ENCODE measurements around the gene PLXNB3.

Gene PLXNB3

DNA sequence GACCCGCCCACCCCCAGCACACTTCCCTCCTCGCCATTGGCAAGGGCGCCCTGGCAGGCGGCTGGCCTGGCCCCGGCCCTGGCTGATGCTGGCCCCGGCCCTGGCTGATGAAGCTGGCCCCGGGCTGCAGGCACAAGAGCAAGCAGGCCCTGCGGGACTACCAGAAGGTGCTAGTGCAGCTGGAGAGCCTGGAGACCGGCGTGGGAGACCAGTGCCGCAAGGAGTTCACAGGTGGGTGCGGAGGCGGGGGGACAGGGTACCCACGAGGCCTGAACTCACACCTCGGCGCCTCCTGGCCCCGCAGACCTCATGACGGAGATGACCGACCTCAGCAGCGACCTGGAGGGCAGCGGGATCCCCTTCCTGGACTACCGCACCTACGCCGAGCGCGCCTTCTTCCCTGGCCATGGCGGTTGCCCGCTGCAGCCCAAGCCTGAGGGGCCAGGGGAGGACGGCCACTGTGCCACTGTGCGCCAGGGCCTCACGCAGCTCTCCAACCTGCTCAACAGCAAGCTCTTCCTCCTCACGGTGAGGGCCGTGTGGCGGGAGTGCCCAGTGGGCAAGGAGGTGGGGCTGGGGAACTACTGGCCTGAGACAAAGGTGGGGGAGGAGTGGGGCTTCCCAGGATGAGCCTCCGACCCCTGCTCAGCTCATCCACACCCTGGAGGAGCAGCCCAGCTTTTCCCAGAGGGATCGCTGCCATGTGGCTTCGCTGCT lies 10.7 kb downstream of the PLXNB3 start:
- DNase-seq: no peak

DNA sequence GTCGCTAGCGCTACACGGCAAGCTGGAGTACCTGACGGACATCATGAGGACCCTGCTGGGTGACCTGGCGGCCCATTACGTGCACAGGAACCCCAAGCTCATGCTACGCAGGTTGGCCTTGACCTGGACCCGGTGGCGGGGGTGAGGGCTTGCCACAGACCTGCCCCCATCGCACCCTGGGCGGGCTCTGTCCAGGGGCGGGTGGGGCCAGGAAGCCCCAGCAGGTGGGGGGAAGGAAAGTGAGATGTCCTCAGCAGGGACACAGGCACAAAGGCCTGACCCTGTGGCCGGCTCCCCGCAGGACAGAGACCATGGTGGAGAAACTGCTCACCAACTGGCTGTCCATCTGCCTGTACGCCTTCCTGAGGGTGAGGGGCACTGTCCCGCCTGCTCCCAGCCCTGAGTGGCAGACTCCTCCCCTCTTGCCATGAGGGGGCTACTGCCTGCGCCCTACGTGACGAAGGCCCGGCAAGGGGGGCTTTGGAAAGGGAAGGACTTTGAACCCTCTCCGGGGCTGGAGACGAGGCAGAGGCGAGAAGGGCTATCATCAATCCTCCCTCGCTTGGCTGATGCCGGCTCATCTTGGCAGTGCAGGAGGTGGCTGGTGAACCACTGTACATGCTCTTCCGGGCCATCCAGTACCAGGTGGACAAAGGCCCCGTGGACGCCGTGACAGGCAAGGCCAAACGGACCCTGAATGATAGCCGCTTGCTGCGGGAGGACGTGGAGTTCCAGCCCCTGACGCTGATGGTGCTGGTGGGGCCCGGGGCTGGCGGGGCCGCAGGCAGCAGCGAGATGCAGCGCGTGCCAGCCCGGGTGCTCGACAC lies 11.5 kb downstream of the PLXNB3 start:
- DNase-seq: no peak

DNA sequence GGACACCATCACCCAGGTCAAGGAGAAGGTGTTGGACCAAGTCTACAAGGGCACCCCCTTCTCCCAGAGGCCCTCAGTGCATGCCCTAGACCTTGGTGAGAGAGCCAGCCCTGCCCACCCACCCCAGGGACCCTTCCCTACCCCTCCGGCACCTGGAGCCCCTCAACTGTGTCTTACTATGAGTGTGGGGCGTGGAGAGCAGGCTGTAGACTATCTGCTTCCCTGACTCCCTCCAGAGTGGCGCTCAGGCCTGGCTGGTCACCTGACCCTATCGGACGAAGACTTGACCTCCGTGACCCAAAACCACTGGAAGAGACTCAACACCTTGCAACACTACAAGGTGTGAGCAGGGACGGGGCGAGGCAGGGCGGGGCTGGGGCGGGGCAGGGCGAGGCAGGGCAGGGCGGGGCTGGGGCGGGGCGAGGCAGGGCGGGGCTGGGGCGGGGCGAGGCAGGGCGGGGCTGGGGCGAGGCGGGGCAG lies 12.1 kb downstream of the PLXNB3 start:
- no peak for DNase-seq

DNA sequence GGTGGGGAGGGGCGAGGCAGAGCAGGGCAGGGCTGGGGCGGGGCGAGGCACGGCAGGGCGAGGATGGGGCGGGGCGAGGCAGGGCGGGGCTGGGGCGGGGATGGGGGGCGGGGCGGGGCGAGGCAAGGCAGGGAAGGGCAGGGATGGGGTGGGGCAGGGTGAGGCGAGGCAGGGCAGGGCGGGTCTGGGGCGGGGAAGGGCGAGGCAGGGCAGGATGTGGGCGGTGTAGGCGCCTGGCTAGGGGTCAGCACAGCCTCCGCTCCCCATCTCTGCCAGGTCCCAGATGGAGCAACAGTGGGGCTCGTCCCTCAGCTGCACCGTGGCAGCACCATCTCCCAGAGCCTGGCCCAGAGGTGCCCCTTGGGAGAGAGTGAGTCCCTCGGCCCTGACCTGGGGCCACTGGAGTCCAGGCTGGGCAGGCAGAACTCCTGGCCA lies 12.6 kb downstream of the PLXNB3 start:
- DNase-seq: no peak

DNA sequence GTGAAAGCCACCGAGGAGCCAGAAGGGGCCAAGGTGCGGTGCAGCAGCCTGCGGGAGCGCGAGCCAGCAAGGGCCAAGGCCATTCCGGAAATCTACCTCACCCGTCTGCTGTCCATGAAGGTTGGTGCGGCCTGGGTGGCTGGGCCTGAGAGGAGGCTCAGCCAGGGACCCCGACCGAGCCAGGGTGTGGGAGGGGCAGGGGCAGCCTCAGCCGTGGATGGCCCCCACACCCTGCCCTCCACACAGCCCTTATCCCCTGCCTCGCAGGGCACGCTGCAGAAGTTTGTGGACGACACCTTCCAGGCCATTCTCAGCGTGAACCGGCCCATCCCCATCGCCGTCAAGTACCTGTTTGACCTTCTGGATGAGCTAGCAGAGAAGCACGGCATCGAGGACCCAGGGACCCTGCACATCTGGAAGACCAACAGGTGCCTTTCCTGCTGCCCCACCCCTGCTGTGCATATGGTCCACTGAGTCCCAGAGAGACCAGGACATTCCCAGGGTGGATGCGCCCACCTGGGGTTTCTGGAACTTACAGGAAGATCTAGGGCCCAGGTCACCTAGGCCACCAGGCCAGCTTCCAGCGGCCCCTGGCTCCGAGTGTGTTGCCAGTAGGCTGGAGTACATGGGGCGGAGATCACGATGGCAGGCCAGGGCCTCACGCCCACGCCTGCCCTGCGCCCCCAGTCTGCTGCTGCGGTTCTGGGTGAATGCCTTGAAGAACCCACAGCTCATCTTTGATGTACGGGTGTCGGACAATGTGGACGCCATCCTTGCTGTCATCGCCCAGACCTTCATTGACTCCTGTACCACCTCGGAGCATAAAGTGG lies 13.4 kb downstream of the PLXNB3 start:
- no peak for DNase-seq

DNA sequence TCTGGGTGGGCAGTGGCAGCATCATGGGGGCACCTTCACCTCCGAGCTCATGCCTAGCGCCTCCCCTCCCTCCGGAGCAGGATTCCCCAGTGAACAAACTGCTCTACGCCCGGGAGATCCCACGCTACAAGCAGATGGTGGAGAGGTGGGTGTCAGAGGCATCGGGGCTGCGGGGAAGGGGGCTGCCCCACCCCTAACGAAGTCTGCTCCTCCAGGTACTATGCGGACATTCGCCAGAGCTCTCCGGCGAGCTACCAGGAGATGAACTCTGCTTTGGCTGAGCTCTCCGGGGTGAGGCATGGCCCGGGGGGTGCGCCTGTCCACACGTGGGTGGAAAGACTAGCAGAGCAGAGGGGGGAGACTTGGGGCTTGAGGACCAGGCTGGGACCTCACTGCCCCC lies 14.1 kb downstream of the PLXNB3 start:
- no peak for DNase-seq

DNA sequence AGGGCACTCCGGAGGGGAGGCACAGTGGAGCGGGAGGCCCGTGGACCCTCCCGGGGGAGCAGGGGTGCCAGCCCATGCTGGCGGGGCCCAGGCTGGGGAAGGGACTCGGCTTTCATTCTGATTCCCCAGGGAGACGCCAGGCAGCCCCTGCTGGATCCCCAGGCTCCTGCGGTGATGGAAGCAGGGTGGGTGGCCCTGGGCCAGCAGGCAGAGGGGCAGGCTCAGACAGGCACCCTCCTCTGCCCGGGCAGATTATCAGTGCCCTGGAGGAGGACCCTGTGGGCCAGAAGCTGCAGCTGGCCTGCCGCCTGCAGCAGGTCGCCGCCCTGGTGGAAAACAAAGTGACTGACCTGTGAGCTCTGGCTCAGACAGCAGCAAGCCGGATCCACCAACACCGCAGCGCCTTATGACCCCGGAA lies 14.6 kb downstream of the PLXNB3 start:
- no peak for DNase-seq

DNA sequence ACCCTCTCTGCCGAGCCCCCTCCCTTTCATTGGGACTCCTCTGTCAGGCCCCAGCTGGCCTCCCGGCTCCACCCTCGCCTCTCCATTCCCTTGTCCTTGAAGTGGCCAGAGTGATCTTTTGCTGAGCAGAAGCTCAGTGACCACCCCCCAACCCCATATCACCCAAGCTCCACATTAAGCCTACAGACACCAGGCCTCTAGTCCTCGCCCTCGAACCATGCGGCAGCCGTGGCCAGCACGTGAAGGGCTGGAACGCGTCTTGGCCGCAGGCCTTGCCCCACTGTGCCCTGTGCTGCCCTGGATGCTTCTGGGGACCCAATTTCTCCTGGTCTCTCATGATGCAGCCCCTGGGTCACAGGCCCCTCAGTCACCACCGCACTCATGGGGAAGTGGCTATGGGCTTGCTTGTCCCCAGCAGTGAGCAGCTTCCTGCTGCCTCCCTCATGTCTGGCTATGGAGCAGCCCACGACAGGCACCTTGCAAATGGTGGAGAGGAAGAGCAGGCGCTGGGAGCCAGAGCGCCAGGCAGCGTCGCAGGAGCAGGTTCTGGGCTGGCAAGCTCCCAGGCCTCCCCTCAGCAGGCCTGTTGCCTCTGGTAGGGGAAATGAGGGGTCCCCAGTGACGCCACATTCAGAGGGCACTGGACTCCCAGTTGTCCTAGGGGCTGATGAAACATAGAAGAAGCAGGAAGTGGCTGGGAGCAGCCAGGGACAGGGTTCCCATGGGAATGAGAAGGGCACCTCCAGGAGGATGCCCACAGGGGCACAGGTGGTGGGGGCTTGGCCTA lies 16.0 kb downstream of the PLXNB3 start:
- no peak for DNase-seq

DNA sequence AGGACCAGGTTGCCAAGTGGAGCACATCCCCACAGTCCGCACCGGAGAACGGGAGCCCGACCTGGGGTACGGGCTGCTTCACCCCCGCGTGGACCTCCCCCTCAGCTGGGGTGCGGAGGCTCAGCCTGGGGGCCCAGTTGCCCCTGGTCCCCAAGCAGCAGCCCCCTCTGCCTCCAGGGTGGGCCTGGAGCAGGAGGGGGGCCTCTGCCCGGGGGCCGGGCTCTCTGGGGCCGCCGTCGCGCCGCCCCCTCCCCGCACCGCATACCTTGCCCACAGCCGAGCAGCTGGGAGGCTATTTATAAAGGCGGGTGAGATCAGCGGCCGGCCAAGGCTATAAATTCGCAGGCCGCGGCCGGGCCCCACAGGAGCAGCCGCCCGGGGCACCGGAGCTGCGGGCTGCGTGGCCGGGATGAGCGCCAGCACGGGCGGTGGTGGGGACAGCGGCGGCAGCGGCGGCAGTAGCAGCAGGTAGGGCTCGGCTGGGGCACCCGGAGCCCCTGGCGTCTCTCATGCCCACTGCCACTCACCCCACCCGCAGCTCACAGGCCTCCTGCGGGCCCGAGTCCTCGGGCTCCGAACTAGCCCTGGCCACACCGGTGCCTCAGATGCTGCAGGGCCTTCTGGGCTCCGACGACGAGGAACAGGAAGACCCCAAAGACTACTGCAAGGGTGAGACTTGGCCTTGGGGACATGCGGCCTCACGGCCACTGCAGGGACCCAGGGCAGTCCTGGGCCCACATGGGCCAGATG lies 16.8 kb downstream of the PLXNB3 start, which contains the start of gene SRPK3:
Gene SRPK3, plus strand, starts transcription at position 364 of the 750 bp plus-strand sequence. Its CDS starts 46 bp downstream, at position 410.
- DNase-seq: no peak

DNA sequence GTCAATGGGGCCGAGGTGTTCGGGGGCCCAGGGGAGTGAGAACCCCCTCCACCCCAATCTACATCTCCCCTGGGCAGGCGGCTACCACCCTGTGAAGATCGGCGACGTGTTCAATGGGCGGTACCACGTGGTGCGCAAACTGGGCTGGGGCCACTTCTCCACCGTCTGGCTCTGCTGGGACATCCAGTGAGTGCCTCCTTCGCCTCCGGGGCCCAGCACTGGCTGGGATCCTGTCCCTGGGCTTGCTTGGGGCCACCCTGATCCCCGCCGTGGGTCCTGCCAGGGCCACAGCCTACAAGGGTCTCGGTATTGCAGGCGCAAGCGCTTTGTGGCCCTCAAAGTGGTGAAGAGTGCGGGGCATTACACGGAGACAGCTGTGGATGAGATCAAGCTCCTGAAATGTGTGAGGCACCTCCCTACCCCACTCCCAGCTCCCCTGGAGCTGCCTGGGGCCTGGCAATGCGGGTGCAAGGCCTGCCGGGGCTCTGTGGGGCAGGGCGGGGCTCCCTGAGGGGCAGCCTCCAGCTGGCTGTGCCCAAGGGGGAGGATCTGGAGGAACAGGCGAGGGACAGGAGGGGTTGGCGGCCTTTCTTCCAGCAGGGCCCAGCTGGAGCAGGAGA lies 17.5 kb downstream of the PLXNB3 start:
- no peak for DNase-seq

DNA sequence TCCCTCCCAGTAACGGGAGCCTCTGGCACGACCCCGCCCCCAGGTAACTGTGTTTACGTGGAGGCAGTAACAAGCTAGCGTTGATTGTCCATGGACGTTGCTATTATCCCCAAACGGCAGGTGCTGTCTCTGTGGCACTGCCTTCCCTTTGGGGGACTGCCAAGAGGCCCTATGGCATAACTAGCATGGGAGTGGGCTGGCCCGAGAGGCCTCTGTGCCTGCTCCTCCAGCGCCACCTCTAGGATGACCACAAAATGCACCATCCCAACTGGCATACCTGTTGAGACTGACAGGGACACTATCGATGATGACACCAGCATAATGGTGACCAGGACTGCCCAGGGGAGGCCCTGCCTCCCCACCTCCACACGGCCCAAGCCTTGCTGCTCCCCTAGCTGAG lies 18.3 kb downstream of the PLXNB3 start:
- no peak for DNase-seq

DNA sequence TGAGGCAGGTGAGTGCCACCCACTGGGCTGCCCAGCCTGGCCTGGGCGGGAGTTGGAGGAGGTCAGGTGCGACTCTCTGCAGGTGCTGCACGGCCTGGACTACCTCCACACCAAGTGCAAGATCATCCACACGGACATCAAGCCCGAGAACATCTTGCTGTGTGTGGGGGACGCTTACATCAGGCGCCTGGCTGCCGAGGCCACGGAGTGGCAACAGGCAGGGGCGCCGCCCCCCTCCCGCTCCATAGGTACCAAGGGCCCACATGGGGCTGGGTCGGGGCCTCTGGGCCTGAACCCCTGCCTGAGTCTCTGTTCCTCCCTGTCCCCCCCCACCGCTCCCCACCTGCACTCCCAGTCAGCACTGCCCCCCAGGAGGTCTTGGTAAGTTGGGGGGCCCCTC lies 18.8 kb downstream of the PLXNB3 start:
- DNase-seq: no peak

DNA sequence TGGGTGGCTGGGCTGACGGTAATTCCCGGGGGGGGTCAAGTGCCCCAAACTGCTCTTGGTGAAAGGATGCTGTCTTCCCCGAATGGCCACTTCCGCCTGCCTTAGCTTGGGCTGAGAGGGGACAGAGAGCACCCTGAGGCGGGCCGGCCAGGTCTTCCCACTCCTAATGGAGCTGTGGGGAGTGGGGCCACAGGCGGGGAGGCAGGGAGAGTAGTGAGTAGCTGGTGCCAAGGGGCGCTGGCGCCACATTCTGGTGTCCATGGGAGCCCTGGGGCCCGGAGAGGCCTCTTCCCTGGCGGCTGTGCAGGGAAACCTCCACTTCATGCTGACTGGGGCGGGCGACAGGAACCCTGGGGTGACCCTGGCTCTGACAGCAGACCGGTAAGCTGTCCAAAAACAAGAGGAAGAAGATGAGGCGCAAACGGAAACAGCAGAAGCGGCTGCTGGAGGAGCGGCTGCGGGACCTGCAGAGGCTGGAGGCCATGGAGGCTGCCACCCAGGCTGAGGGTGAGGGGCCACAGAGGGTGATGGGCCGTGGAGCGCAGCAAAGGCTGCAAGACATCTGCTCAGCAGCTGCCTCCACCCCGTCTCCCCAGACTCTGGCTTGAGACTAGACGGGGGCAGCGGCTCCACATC lies 19.4 kb downstream of the PLXNB3 start:
- DNase-seq: no peak

DNA sequence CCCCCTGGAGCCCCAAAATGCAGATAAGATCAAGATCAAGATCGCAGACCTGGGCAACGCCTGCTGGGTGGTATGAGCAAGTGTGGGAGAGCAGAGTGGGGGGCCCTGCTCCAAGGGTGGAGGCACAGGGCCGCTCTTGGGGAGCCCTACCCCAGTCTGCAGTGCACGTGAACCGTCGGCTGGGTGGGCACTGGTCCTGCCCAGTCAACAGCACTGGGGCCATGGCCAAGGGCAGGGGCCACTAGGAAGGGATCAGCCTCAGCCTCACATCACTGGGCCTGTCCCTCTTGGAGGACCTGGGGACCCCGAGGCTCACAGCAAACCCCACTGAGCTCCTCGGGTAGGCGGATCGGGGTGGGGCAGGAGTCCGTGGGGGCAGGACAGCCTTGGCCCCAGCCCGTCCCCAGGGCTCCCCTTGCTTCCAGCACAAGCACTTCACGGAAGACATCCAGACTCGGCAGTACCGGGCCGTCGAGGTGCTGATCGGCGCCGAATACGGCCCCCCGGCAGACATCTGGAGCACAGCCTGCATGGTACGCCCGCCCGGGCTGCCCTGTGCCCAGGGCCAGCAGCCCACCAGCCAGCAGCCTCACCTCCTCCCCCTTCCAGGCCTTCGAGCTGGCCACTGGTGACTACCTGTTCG lies 20.4 kb downstream of the PLXNB3 start:
- DNase-seq: no peak

DNA sequence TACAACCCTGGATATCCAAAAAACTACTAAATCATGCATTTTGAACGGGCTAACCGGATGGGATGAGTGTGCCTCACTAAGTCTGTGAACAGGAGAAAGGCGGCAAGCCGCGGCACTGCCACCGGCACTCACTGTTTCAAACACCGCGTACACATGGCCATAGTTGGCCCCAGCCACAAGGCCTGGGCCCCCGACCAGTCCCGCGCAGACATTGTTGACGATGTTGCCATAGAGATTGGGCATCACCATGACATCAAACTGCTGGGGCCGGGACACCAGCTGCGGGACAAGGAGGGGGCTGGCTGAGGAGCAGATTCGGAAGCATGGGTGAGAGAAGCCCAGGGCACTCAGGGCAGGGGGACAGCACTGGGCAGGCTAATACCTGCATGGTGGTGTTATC lies 22.6 kb downstream of the PLXNB3 start:
- no peak for DNase-seq

DNA sequence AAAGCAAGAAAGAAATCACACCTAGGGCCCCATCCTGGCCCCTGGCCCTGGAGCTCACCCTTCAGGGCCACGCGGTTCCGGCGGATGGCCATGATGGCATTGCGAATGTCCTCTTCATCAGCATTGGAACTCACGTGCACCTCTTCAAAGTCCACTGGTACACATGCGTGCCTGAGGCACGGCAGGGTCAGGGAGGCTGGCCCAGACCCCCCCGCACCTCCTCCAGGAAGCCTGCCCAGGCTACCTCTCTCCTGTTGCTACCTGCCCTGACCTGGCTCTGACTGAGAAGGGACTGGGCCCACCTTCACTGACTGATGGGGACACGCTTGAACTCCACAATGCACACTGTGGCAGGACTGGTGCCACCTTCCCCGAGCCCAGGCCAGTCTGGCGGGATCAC lies 25.6 kb downstream of the PLXNB3 start:
- no peak for DNase-seq

DNA sequence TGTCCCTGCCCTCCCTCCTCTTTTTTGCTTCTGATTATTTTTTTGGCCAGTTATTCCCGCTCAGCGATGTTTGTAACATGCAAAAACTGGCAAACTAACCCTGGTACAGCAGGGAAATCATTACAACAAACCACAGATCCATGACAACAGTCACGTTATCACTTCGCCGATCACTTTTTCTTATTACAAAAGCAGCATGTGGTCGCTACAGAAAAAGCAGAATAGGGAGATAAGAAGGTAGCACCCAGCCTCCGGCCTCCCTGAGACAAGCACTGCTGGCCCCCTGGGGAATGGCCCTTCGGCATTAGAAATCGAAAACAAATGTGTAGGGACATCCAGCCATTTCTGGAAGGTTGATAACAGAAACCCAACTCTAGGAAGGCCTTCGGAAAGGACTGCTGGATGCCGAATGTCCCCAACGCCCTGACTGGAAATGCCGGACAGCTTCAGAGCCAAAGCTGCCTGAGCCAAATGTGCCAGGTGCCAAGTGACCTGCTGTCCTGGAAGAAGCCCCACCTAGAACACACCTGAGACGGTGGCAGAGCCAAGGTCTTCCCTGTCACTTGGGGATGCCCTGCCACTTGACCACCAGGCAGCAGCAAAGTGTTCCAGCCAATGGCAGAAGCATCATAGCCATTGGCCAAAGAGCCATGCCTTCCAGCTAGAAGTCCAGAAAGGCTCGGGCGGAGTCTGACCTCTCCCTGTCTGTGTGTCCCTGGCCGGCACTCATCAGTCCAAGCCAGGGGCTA lies 27.2 kb downstream of the PLXNB3 start:
- no peak for DNase-seq

DNA sequence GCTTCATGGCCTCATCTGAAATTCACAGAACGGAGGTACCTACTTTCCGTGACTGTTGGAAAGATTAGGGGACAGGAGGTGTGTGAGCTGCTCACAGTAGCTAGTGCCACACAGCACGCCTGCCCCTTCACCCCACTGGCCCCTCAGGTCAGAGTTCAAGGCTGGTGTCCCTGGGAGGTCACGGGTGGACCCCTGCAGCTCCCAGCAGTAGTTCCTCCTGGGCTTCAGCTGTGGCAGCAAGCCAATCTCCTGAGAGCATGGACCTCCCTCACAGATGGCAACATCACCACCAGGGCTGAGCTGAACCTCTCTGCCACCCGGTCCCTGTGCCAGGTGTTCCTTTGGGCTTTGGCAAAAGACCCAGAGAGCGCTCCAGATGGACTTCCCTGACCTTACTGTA lies 28.3 kb downstream of the PLXNB3 start:
- no peak for DNase-seq

DNA sequence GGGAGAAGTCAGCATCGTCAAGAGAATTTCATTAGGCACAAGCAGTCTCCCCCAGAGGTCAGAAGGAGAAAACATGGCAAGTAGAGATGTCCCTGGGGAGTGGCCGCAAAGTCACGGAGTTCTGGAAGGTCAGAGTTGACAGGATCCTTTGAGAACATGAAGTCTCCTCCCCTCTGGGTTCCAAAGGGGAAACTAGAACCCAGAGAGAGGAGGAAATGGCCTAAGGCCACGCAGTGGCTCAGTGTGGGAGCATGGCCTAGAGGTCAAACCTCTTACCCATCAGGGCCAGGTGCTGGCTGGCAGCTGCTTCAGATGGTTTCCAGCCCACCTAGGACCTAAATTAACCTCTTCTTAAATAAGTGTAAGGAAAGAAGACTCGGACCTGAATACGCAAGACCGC lies 29.2 kb downstream of the PLXNB3 start:
- no peak for DNase-seq
